GM12878 (cell line): Measurements from ENCODE around the gene ZNF576. TPM values are rescaled to one million over a fixed set of nuclear protein-coding genes. Genes with fewer than 3 reads are reported as not detected.

ENCODE experiments used
- BCL11A ChIP-seq: IDR thresholded peaks from 2 replicates; pipeline ENCODE4 v1.6.1; 2011; ENCODE audit warnings: low read depth, low read length
- E2F4 ChIP-seq: IDR thresholded peaks from 2 replicates; pipeline ENCODE4 v1.6.1; 2012; ENCODE audit warnings: low read depth, low read length, improper control_type of control experiment
- EGR1 ChIP-seq, 2 experiments: IDR thresholded peaks; 1 replicate in 1 of 2; 2 replicates in 1 of 2; pipeline ENCODE4 v1.6.1; 2011 to 2012; ENCODE audit warnings: low read depth in 2 of 2, low read length in 2 of 2, borderline replicate concordance in 1 of 2, mild to moderate bottlenecking in 1 of 2, moderate library complexity in 1 of 2
- HSF1 ChIP-seq: fragments of 150-350 bp; IDR thresholded peaks from 2 replicates; pipeline ENCODE4 v1.6.1; 2014; ENCODE audit warnings: mild to moderate bottlenecking, low read depth, low read length
- IRF4 ChIP-seq: IDR thresholded peaks from 2 replicates; pipeline ENCODE4 v1.6.1; 2011; ENCODE audit warnings: low read depth, low read length
- NFYA ChIP-seq: IDR thresholded peaks from 2 replicates; pipeline ENCODE4 v1.6.1; 2011; ENCODE audit warnings: low read depth, mild to moderate bottlenecking, low read length, improper control_type of control experiment, borderline replicate concordance
- NKRF ChIP-seq: fragments of 450-650 bp; conservative IDR thresholded peaks from 2 replicates; pipeline ENCODE4 v1.6.1; 2017; ENCODE audit warnings: mild to moderate bottlenecking, moderate library complexity
- PRDM15 ChIP-seq: fragments of 450-650 bp; formaldehyde crosslinking; IDR thresholded peaks from 2 replicates; pipeline ENCODE4 v1.4.0; 2020; ENCODE audit warnings: mild to moderate bottlenecking, moderate library complexity
- RB1 ChIP-seq: fragments of 450-650 bp; formaldehyde crosslinking; IDR thresholded peaks from 2 replicates; pipeline ENCODE4 v1.6.1; 2017; ENCODE audit warnings: mild to moderate bottlenecking, borderline replicate concordance
- REST ChIP-seq: IDR thresholded peaks from 2 replicates; pipeline ENCODE4 v1.6.1; 2012; ENCODE audit warnings: mild to moderate bottlenecking, low read depth, low read length
- SREBF1 ChIP-seq: IDR thresholded peaks from 2 replicates; pipeline ENCODE4 v1.6.1; 2012; ENCODE audit warnings: mild to moderate bottlenecking, low read length
- SUZ12 ChIP-seq: fragments of 200-600 bp; sonication (generic); IDR thresholded peaks from one replicate; pipeline ENCODE4 v1.6.1; 2018; ENCODE audit warnings: antibody characterized with exemption, mild to moderate bottlenecking; ENCODE audit not compliant: unreplicated experiment
- TARDBP ChIP-seq: IDR thresholded peaks from 2 replicates; pipeline ENCODE4 v1.6.1; 2016; ENCODE audit warnings: borderline replicate concordance
- ZSCAN29 ChIP-seq: fragments of 450-650 bp; IDR thresholded peaks from 2 replicates; pipeline ENCODE4 v1.6.1; 2017; ENCODE audit warnings: mild to moderate bottlenecking, moderate library complexity
- polyA plus RNA-seq, 11 experiments: library from polyadenylated mRNA; depleted of rRNA in 4 of 11; unstranded in 6 of 11; stranded (reverse) in 5 of 11; fragments of >200 nt; fragmentation: Nextera tagmentation in 4 of 11; fragmentation: Illumina TruSeq in 1 of 11; extraction: Ambion mirVana in 4 of 11; extraction: Trizol in 1 of 11; gene quantifications; 1 replicate in 1 of 11; 2 replicates in 10 of 11; pipeline versions ENCODE4 v1.2.1 to v1.2.3, GENCODE V29; 2011 to 2016; ENCODE audit warnings: inconsistent platforms in 2 of 11, missing spikeins in 2 of 11, low read depth in 1 of 11
- total RNA-seq, 4 experiments: library from RNA; depleted of rRNA in 3 of 4; stranded (reverse); fragments of >200 nt in 3 of 4; fragmentation: Illumina TruSeq in 1 of 4; extraction: Trizol in 1 of 4; gene quantifications; 2 replicates each; pipeline versions ENCODE4 v1.2.1 to v1.2.3, GENCODE V29; 2013 to 2021

ZNF576 gene
- total and polyA plus RNA-seq, 10 of the 15 experiments (the other 5 are each of a cell fraction or from before 2014, with no cell fraction given): 7.4 to 29.8 (median 14.3) TPM

- no peak; the same call in 1 of the 2 replicates for TF ChIP-seq E2F4
- TF ChIP-seq IRF4: no peak
- no peak for TF ChIP-seq SREBF1
- TF ChIP-seq TARDBP: 0 out of 2 replicates have a peak, but pooled peaks have one; percentile 30
- TF ChIP-seq RB1: 0 out of 2 replicates have a peak, but pooled peaks have one; percentile 62
- 0 out of 2 replicates have a peak, but pooled peaks have one; percentile 18 for TF ChIP-seq ZSCAN29
- TF ChIP-seq EGR1 (IDR thresholded peaks at IDR 0.05; ENCODE audit: borderline replicate concordance in 1 of 2, low read depth in 2 of 2, low read length in 2 of 2): peak in 1 of 2 experiments; percentile 2; a peak in 1 of 3 replicates
- TF ChIP-seq REST: no peak
- TF ChIP-seq NKRF: peak; percentile 58
- no peak for TF ChIP-seq PRDM15 (CRISPR knock-in tag)
- no peak for TF ChIP-seq HSF1
- no peak for TF ChIP-seq NFYA
- no peak for TF ChIP-seq SUZ12
- no peak for TF ChIP-seq BCL11A
Observed at GRCh38 chr19:43619262-43620060, 23.1 kb downstream of the ZNF576 start, which contains the start of gene ZNF428 (continued).
